ENCODE results near the gene PRKAG2. TPM values are rescaled to one million over a fixed set of nuclear protein-coding genes. Genes with fewer than 3 reads are reported as not detected.
A peak's percentile ranks its signal among the peaks of the same experiment; 100 is the strongest.

Gene PRKAG2
- total RNA-seq, 1 donor from 2014 or later: 21.1 TPM

- no peak for DNase-seq (ENCODE audit: low read depth)
- no peak overlapping the region for H3K4me3 ChIP-seq (ENCODE audit: low read depth, low read length)
- no peak for TF ChIP-seq CTCF (IDR thresholded peaks at IDR 0.05; ENCODE audit: insufficient read depth, low read length, poor library complexity, severe bottlenecking)
Observed at GRCh38 chr7:151730591-151730990, 146.3 kb downstream of the PRKAG2 start.

GRCh38 chr7:151729521-151729921 lies 147.4 kb downstream of the PRKAG2 start:
- no peaks in the 10 kb centered on the region for H3K36me3 ChIP-seq (ENCODE audit: control insufficient read depth, insufficient read depth, low read length)
- DNase-seq (ENCODE audit: low read depth): no peak
- no peak for TF ChIP-seq CTCF (IDR thresholded peaks at IDR 0.05; ENCODE audit: insufficient read depth, low read length, poor library complexity, severe bottlenecking)
- H3K4me3 ChIP-seq (ENCODE audit: low read depth, low read length): no peak overlapping the region
- H3K27me3 ChIP-seq (ENCODE audit: control insufficient read depth, insufficient read depth, low read length): no peaks in the 10 kb centered on the region

More at GRCh38 chr7:151730591-151730990, 146.3 kb downstream of the PRKAG2 start:
- Histone ChIP-seq H3K27me3 (ENCODE audit: control insufficient read depth, insufficient read depth, low read length) (no peaks in the 10 kb centered on the region), H3K36me3 (ENCODE audit: control insufficient read depth, insufficient read depth, low read length) (no peaks in the 10 kb centered on the region)

- Histone ChIP-seq H3K27me3 (ENCODE audit: control insufficient read depth, insufficient read depth, low read length) (no peaks in the 10 kb centered on the region), H3K36me3 (ENCODE audit: control insufficient read depth, insufficient read depth, low read length) (no peaks in the 10 kb centered on the region), H3K4me3 (ENCODE audit: low read depth, low read length) (no peak overlapping the region)
- TF ChIP-seq CTCF (IDR thresholded peaks at IDR 0.05; ENCODE audit: insufficient read depth, low read length, poor library complexity, severe bottlenecking): no peak
- no peak for DNase-seq (ENCODE audit: low read depth)
Observed at GRCh38 chr7:151728746-151729145, 148.2 kb downstream of the PRKAG2 start.

GRCh38 chr7:151728286-151728660 lies 148.6 kb downstream of the PRKAG2 start:
- no peak for DNase-seq (ENCODE audit: low read depth)
- TF ChIP-seq CTCF (IDR thresholded peaks at IDR 0.05; ENCODE audit: insufficient read depth, low read length, poor library complexity, severe bottlenecking): no peak
- Histone ChIP-seq H3K4me3 (ENCODE audit: low read depth, low read length) (no peak overlapping the region), H3K27me3 (ENCODE audit: control insufficient read depth, insufficient read depth, low read length) (no peaks in the 10 kb centered on the region), H3K36me3 (ENCODE audit: control insufficient read depth, insufficient read depth, low read length) (no peaks in the 10 kb centered on the region)

GRCh38 chr7:151727579-151728285 lies 149.2 kb downstream of the PRKAG2 start:
- no peaks in the 10 kb centered on the region for H3K36me3 ChIP-seq (ENCODE audit: control insufficient read depth, insufficient read depth, low read length)

More at GRCh38 chr7:151727579-151728285, 149.2 kb downstream of the PRKAG2 start:
- Histone ChIP-seq H3K4me3 (ENCODE audit: low read depth, low read length) (no peak overlapping the region), H3K27me3 (ENCODE audit: control insufficient read depth, insufficient read depth, low read length) (no peaks in the 10 kb centered on the region)
- DNase-seq (ENCODE audit: low read depth): peak; percentile 97
- TF ChIP-seq CTCF (IDR thresholded peaks at IDR 0.05; ENCODE audit: insufficient read depth, low read length, poor library complexity, severe bottlenecking): no peak
